GM18951 (cell line): ENCODE data around the gene GULP1.

ENCODE experiments used
- POLR2A ChIP-seq: IDR thresholded peaks from 4 replicates; pipeline ENCODE4 v1.6.1; 2011; ENCODE audit warnings: mild to moderate bottlenecking; ENCODE audit not compliant: insufficient read length, insufficient read depth; ENCODE audit errors: extremely low read depth
- in situ Hi-C: fragments of 300-500 bp; cut with MboI; formaldehyde crosslinking; loops from one replicate; pipeline ENCODE4 v1.12.0; 2022; ENCODE audit warnings: low sequenced_read_pairs, mixed read lengths, inconsistent platforms; ENCODE audit not compliant: unreplicated experiment

GULP1 gene

GRCh38 chr2:188291617-188292347 lies at the start of gene GULP1:
Gene GULP1 (plus strand): TSS chr2:188291874. CDS start chr2:188477703, 185,829 bp downstream.
- in situ Hi-C loops: no loop called here
- no peak for TF ChIP-seq POLR2A

GRCh38 chr2:188243381-188243780 lies 48.3 kb upstream of the GULP1 start:
- in situ Hi-C loops: no loop called here
- no peak for TF ChIP-seq POLR2A

GRCh38 chr2:188244383-188244782 lies 47.3 kb upstream of the GULP1 start:
- TF ChIP-seq POLR2A: no peak
- in situ Hi-C loops: no loop called here

GRCh38 chr2:188245230-188245629 lies 46.4 kb upstream of the GULP1 start:
- in situ Hi-C loops: no loop called here
- TF ChIP-seq POLR2A: no peak

GRCh38 chr2:188248513-188248912 lies 43.2 kb upstream of the GULP1 start:
- in situ Hi-C loops: no loop called here
- TF ChIP-seq POLR2A: no peak

GRCh38 chr2:188251034-188251433 lies 40.6 kb upstream of the GULP1 start:
- in situ Hi-C loops: no loop called here
- no peak for TF ChIP-seq POLR2A

- in situ Hi-C loops: no loop called here
Observed at GRCh38 chr2:188256420-188256819, 35.3 kb upstream of the GULP1 start.

GRCh38 chr2:188265315-188265714 lies 26.4 kb upstream of the GULP1 start:
- TF ChIP-seq POLR2A: no peak
- in situ Hi-C loops: no loop called here

More at GRCh38 chr2:188256420-188256819, 35.3 kb upstream of the GULP1 start:
- no peak for TF ChIP-seq POLR2A

- in situ Hi-C loops: no loop called here
- TF ChIP-seq POLR2A: no peak
Observed at GRCh38 chr2:188267776-188268175, 23.9 kb upstream of the GULP1 start.

GRCh38 chr2:188269004-188269403 lies 22.7 kb upstream of the GULP1 start:
- in situ Hi-C loops: no loop called here
- TF ChIP-seq POLR2A: no peak

GRCh38 chr2:188272121-188272520 lies 19.6 kb upstream of the GULP1 start:
- in situ Hi-C loops: no loop called here
- no peak for TF ChIP-seq POLR2A

- no peak for TF ChIP-seq POLR2A
- in situ Hi-C loops: no loop called here
Observed at GRCh38 chr2:188274274-188274673, 17.4 kb upstream of the GULP1 start.

GRCh38 chr2:188276255-188276654 lies 15.4 kb upstream of the GULP1 start:
- no peak for TF ChIP-seq POLR2A

GRCh38 chr2:188277786-188278185 lies 13.9 kb upstream of the GULP1 start:
- no peak for TF ChIP-seq POLR2A
- in situ Hi-C loops: no loop called here

More at GRCh38 chr2:188276255-188276654, 15.4 kb upstream of the GULP1 start:
- in situ Hi-C loops: no loop called here
